ENCODE data around the gene TARP.

The TARP gene

GRCh38 chr7:38273286-38273995 lies at the start of gene TARP:
Gene TARP (minus strand): TSS chr7:38273636.
- DNase-seq = no peak

- DNase-seq = no peak
These were observed 49.7 kb upstream of the TARP start for GRCh38 chr7:38323156-38323555.

- no peak for DNase-seq
These were observed 49.0 kb upstream of the TARP start for GRCh38 chr7:38322461-38322860.

- no peak for DNase-seq
These were observed 48.5 kb upstream of the TARP start for GRCh38 chr7:38321967-38322366.

- DNase-seq = peak; percentile 20
These were observed 48.1 kb upstream of the TARP start for GRCh38 chr7:38321515-38321944.

- DNase-seq = no peak
These were observed 47.6 kb upstream of the TARP start for GRCh38 chr7:38321050-38321449.

GRCh38 chr7:38319873-38320272 lies 46.4 kb upstream of the TARP start:
- no peak for DNase-seq

- DNase-seq = peak; percentile 61
These were observed 45.5 kb upstream of the TARP start for GRCh38 chr7:38318803-38319416.

GRCh38 chr7:38318241-38318640 lies 44.8 kb upstream of the TARP start:
- DNase-seq = no peak

- DNase-seq = no peak
These were observed 44.1 kb upstream of the TARP start for GRCh38 chr7:38317515-38317914.

GRCh38 chr7:38316733-38317360 lies 43.4 kb upstream of the TARP start:
- no peak for DNase-seq

- DNase-seq = no peak
These were observed 42.0 kb upstream of the TARP start for GRCh38 chr7:38315410-38315809.

- DNase-seq = no peak
These were observed 39.4 kb upstream of the TARP start for GRCh38 chr7:38312821-38313220.

GRCh38 chr7:38311329-38311937 lies 38.0 kb upstream of the TARP start:
- DNase-seq = no peak

GRCh38 chr7:38310591-38311101 lies 37.2 kb upstream of the TARP start:
- no peak for DNase-seq

GRCh38 chr7:38309555-38309954 lies 36.1 kb upstream of the TARP start:
- DNase-seq = no peak

GRCh38 chr7:38308140-38308539 lies 34.7 kb upstream of the TARP start:
- DNase-seq = no peak

GRCh38 chr7:38307640-38308039 lies 34.2 kb upstream of the TARP start:
- no peak for DNase-seq

GRCh38 chr7:38306914-38307313 lies 33.5 kb upstream of the TARP start:
- no peak for DNase-seq

GRCh38 chr7:38306171-38306570 lies 32.7 kb upstream of the TARP start:
- DNase-seq = peak; percentile 4

GRCh38 chr7:38303866-38304265 lies 30.4 kb upstream of the TARP start:
- DNase-seq = no peak

GRCh38 chr7:38300175-38300574 lies 26.7 kb upstream of the TARP start:
- no peak for DNase-seq

GRCh38 chr7:38299275-38299931 lies 26.0 kb upstream of the TARP start:
- DNase-seq = no peak
